Right lung (tissue), 10 donors: Measurements from ENCODE around the gene TRIM73. TPM values are rescaled to one million over a fixed set of nuclear protein-coding genes. Genes with fewer than 3 reads are reported as not detected.
"Not testable (repeated sequence)": the region's sequence is repeated elsewhere in the genome, so short reads cannot be mapped to it uniquely, and the experiment has no call there.

Experiments used
- DNase-seq, 2 donors: peaks; one replicate each; pipeline ENCODE4 v3.0.0-alpha.2; 2013
- long read RNA-seq, 8 donors: transcript quantifications; one replicate each; lab custom pipeline, GENCODE V29; 2026
- polyA plus RNA-seq, 5 donors: library from polyadenylated mRNA; unstranded; fragments of 120-200 nt; gene quantifications; one replicate each; pipeline versions ENCODE4 v1.2.1 to v1.2.3, GENCODE V29; 2013; ENCODE audit warnings: inconsistent platforms in 1 of 5, low replicate concordance in 1 of 5; ENCODE audit not compliant: insufficient read length in 5 of 5, insufficient read depth in 1 of 5

The TRIM73 gene
- polyA plus RNA-seq, result 1 to 10 TPM; 3.6 to 9.2 (median 6.0) TPM
- long read RNA-seq, donor 1, result 0 reads
- long read RNA-seq, donor 2, result 0 reads
- long read RNA-seq, donor 3, result 0 reads
- long read RNA-seq, donor 4, result 0 reads
- long read RNA-seq, donor 5, result 0 reads
- long read RNA-seq, donor 6, result 0 reads
- long read RNA-seq, donor 7, result 0 reads
- long read RNA-seq, donor 8, result 0 reads

DNA sequence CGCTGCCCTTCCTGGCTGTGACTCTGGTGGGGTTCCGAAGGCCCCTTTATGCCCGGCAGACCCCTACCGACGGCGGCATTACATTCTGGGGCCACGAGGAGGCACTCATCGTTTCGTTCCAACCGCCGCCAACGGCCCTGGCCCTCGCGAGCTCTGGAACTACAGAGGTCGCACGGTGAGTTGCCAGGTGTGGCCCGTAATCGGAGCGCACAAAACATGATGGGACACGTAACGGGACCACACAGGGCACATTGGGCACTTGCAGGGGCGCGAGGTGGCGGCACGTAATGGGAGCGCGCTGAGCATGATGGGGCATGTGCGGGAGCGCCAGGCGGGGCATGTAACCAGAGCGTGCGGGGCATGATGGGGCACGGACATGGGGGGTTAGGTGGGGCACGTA is at the start of gene TRIM73:
TRIM73 (plus strand) TSS at position 301 of the 400 bp plus-strand sequence. CDS start 3,305 bp downstream, outside the sequence.
- DNase-seq, result not testable (repeated sequence)

- not testable (repeated sequence) for DNase-seq
These were observed 36.5 kb upstream of the TRIM73 start for GRCh38 chr7:75358671-75359541.

DNA sequence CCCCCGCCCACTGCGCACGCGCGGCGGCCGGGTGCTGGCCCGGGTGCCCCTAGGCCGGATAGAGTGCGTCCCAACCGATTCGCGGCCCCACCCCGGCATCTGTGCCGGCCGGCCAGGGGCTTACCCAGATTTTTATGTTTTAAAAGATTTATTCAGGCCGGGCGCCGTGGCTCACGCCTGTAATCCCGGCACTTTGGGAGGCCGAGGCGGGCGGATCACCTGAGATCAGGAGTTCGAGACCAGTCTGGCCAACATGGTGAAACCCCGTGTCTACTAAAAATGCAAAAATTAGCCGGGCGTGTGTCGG is 35.9 kb upstream of the TRIM73 start:
- not testable (repeated sequence) for DNase-seq

GRCh38 chr7:75364079-75364478 is 31.4 kb upstream of the TRIM73 start:
- DNase-seq, result not testable (repeated sequence)

DNA sequence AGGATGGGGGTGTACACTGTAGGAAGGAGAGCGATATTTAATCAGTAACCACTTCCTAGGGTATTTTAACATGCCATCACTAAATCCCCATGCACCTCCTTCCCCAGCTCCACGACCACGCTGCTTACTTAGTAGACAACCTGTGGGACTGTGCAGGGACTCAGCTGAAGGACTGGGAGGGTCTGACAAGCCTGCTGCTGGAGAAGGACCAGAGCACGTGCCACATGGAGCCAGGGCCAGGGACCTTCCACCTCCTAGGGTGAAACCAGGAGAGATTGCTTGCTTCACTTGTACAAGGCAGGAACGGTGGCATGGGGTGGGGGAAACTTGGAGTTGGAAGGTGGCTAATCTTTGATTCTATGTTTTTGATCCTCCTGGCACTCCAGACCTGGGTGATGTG is 28.8 kb upstream of the TRIM73 start:
- DNase-seq, result not testable (repeated sequence)

DNA sequence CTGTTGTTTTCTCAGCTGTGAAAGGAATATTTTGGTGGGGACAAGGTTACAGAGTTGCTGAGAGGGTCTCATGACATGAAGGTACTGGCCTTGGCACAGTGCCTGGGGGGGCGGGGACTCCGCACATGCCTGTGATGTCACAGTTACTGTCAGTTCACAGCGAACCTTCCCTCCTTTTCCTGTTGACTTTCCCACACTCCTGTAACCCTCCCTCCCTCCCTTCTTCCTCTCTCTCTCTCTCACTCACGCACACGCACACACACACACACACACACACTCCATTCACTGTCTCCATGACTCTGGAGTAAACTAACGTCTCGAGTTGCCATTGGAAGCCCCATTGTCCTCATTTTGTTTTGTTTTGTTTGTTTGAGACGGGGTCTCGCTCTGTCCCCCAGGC is 28.1 kb upstream of the TRIM73 start:
- DNase-seq, result not testable (repeated sequence)

DNA sequence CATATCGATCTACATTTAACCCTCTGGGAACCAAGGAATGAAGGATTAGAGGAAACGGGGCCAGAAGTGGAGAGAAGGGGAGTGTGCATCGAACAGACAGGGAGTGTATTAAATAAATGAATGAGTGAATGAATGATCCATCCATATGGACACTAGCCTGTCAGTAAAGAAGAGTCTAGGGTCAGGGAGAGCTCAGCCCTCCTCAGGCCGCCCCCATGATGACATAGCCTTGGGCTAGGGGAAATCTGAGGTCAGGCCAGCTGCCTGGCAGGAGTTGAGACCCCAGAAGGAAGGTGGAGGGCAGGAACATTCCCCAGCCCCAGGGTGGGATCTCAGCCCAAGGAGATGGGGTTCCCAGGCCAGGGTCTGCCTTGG is 21.3 kb upstream of the TRIM73 start:
- DNase-seq, result not testable (repeated sequence)

- DNase-seq, result not testable (repeated sequence)
These were observed 20.7 kb upstream of the TRIM73 start for GRCh38 chr7:75374519-75375317.

DNA sequence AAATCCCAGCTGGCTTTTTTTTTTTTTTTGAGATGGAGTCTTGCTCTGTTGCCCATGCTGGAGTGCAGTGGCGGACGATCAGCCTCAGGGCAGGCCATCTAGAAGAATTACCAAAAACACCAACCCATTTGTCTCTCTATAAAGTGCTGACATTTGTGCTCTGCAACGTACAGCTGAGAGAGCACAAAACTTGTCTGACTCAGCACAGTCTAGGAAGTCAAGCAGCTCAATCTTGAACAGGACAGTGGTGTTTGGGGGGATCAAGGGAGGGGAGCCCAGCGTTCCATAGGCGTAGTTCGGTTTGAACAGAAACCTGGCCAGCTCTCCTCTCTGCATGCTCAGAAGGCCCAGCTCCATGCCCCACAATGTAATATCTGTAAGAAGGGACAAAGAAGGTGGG is 2.2 kb upstream of the TRIM73 start:
- DNase-seq, result not testable (repeated sequence)

DNA sequence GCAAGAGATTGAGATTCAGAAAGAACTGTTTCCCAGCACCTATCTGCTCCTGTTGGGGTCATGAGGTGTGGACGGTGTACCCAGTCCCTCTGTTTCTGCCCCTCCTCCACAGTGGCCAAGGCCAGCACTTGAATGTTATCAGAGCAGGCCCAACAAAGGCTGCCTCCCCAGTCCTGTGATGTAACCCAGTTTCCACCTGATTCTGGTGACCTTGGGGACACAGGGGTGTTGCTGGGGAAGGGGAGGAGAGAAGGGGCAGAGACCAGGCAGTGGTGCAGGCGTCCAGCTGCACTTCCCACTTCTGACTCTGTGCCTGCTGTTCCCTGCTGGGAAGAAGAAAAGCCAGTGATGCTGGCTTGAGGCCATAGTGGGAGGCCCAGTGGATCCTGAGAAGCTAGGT is 2.4 kb downstream of the TRIM73 start:
- not testable (repeated sequence) for DNase-seq

DNA sequence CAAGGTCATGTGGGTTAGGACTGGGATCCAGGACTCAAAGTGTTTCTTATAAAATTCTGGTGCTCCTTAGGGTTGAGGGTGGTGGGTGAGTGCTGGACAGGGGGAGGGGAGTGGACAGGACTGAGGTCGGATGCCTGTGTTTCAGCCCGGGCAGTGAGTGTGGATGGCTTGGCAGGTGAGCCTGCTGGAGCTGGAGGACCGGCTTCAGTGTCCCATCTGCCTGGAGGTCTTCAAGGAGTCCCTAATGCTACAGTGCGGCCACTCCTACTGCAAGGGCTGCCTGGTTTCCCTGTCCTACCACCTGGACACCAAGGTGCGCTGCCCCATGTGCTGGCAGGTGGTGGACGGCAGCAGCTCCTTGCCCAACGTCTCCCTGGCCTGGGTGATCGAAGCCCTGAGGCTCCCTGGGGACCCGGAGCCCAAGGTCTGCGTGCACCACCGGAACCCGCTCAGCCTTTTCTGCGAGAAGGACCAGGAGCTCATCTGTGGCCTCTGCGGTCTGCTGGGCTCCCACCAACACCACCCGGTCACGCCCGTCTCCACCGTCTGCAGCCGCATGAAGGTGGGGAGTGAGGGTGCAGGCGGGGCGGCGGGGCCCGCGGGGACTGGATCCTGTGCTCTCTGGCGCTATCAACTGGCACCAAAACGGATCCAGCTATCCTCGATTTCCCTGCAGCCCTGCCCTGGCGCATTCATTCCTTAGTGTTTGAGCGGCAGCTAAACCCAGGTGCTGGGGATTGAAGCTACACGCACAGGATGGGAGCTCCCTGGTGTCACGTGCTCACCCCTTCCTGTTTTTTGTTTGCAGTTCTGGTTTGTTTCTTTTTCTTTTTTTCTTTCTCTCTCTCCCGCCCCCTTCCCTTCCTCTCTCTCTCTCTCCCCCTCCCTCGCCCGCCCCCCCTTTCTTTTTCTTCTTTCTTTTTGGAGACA is 3.6 kb downstream of the TRIM73 start:
- DNase-seq, result not testable (repeated sequence)

- DNase-seq, result not testable (repeated sequence)
These were observed 5.1 kb downstream of the TRIM73 start for GRCh38 chr7:75400575-75400974.

DNA sequence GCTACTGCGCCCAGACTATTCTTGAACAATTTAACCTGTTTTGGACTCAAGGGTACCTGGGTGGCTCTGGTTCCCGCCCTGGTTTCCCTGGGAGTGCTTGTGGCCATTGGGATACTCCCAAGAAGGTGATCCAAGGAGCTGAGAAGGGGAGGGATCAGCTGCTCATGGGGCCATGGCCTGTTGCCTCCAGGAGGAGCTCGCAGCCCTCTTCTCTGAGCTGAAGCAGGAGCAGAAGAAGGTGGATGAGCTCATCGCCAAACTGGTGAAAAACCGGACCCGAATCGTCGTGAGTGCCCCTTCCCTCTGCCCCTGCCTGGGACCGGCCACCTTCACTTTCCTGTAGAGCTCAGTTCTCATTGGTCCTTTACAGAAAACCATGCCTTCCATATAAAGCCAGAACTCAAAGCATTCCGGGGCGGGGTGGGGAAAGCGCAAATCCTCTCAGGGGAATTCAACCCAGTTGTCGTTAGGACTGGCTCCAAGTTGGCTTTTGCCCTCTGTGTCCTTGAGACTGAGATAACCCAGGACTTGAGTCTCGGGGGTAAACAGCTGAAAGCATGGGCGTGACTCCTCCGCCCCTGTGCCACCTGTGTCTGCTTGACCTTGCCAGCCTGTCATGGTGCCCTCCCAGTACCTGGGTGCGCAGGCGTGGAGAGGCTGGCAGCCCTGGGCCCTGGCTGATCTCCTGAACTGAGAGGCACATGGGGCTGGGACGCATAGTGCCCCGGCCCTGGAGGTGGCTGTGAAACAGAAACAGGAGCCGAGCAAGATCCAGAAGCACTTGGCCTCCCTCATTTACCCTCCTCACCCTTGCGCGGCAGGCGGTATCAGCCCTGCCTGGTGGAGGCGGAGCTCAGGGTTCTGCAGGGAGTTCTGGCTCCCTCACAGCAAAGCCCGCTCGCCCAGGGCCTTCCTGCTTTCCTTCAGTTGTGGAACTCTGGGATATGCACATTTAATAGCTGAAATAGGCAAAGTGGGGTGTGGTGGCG is 8.3 kb downstream of the TRIM73 start:
- not testable (repeated sequence) for DNase-seq

GRCh38 chr7:75404663-75405062 is 9.2 kb downstream of the TRIM73 start:
- not testable (repeated sequence) for DNase-seq

GRCh38 chr7:75409880-75410822 is 14.7 kb downstream of the TRIM73 start:
- not testable (repeated sequence) for DNase-seq

DNA sequence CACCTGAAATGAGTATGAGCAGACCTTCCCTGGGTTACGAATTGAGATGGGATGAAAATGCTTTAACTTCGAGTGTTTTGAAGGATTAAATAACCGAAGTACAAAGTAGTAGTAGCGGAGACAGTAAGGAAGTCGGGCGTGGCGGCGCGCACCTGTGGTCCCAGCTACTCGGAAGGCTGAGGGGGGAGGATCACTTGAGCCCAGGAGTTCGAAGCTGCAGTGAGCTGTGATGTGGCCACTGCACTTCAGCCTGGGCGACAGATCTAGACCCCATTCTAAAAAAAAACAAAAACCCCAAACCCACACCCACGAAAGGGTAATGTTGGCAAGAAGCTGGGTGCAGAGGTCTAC is 15.4 kb downstream of the TRIM73 start:
- DNase-seq, result not testable (repeated sequence)

- DNase-seq, result not testable (repeated sequence)
These were observed 18.8 kb downstream of the TRIM73 start for GRCh38 chr7:75414204-75414603.

GRCh38 chr7:75414708-75415427 is 19.4 kb downstream of the TRIM73 start:
- DNase-seq, result not testable (repeated sequence)
